ENCODE data around the gene BANF2. TPM values are rescaled to one million over a fixed set of nuclear protein-coding genes. Genes with fewer than 3 reads are reported as not detected.
"Not testable (repeated sequence)": the region's sequence is repeated elsewhere in the genome, so short reads cannot be mapped to it uniquely, and the experiment has no call there.

Gene BANF2
- polyA plus RNA-seq, 1 donor from 2014 or later, result not detected

DNA sequence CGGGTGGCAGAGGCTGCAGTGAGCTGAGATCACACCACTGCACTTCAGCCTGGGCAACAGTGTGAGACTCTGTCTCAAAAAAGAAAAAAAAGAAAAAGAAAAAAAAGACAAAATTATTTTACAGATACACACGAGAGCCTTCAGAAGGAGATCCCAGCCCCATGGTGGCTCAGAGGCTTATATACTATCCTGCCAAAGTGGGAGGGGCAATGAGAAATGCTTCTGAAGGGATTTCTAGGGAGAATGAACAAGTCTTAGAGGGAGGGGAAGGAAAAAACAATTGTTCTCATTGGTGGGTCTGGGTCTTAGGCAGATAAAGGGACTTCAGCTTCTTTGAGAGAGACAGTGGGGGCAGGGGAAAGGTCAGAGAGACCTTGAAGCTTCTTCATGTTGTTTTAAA, 76.8 kb downstream of the BANF2 start:
- Histone ChIP-seq H3K36me3 (ENCODE audit: insufficient read depth, low read length) (no peaks in the 10 kb centered on the region), H3K27me3 (ENCODE audit: insufficient read depth, low read depth, low read length) (no peaks in the 10 kb centered on the region), H3K79me2 (replicated peaks; ENCODE audit: insufficient read depth, low read length) (no peaks in the 10 kb centered on the region), H3K9ac (ENCODE audit: low read length) (no peak overlapping the region), H3K27ac (ENCODE audit: low read length) (no peak overlapping the region), H3K4me2 (ENCODE audit: low read length) (no peak overlapping the region), H4K20me1 (ENCODE audit: insufficient read depth) (no peaks in the 10 kb centered on the region), H3K9me3 (ENCODE audit: low read length) (no peaks in the 10 kb centered on the region), H3F3A (ENCODE audit: insufficient read depth, low read length, poor library complexity, severe bottlenecking) (no peaks in the 10 kb centered on the region), H3K9me2 (ENCODE audit: insufficient read depth, low read length) (no peaks in the 10 kb centered on the region), H3K4me3 (ENCODE audit: low read length) (no peak overlapping the region), H2AFZ (ENCODE audit: low read depth, low read length) (no peak overlapping the region)
- TF ChIP-seq, protein P1, sequence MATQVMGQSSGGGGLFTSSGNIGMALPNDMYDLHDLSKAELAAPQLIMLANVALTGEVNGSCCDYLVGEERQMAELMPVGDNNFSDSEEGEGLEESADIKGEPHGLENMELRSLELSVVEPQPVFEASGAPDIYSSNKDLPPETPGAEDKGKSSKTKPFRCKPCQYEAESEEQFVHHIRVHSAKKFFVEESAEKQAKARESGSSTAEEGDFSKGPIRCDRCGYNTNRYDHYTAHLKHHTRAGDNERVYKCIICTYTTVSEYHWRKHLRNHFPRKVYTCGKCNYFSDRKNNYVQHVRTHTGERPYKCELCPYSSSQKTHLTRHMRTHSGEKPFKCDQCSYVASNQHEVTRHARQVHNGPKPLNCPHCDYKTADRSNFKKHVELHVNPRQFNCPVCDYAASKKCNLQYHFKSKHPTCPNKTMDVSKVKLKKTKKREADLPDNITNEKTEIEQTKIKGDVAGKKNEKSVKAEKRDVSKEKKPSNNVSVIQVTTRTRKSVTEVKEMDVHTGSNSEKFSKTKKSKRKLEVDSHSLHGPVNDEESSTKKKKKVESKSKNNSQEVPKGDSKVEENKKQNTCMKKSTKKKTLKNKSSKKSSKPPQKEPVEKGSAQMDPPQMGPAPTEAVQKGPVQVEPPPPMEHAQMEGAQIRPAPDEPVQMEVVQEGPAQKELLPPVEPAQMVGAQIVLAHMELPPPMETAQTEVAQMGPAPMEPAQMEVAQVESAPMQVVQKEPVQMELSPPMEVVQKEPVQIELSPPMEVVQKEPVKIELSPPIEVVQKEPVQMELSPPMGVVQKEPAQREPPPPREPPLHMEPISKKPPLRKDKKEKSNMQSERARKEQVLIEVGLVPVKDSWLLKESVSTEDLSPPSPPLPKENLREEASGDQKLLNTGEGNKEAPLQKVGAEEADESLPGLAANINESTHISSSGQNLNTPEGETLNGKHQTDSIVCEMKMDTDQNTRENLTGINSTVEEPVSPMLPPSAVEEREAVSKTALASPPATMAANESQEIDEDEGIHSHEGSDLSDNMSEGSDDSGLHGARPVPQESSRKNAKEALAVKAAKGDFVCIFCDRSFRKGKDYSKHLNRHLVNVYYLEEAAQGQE (IDR thresholded peaks at IDR 0.05; ENCODE audit: borderline replicate concordance), result no peak
- TF ChIP-seq EP300 (conservative IDR thresholded peaks at IDR 0.05; ENCODE audit: poor library complexity, severe bottlenecking), result no peak
- no peak for TF ChIP-seq MXI1 (conservative IDR thresholded peaks at IDR 0.05; ENCODE audit: poor library complexity, severe bottlenecking)
- no peak for TF ChIP-seq EZH2 (IDR thresholded peaks at IDR 0.05; ENCODE audit: borderline replicate concordance, insufficient read depth, low read length, poor library complexity, severe bottlenecking)
- no peak for TF ChIP-seq SMC3 (conservative IDR thresholded peaks at IDR 0.05; ENCODE audit: poor library complexity)
- no peak for TF ChIP-seq TAF1 (IDR thresholded peaks at IDR 0.05; ENCODE audit: low read depth)
- TF ChIP-seq RAD21 (conservative IDR thresholded peaks at IDR 0.05), result no peak
- no peak for TF ChIP-seq CTCF (IDR thresholded peaks at IDR 0.05; ENCODE audit: poor library complexity, severe bottlenecking)
- no peak for TF ChIP-seq POLR2AphosphoS5 (IDR thresholded peaks at IDR 0.05)

- not testable (repeated sequence) for H3K9me2 ChIP-seq (ENCODE audit: insufficient read depth, low read length); H3K27ac ChIP-seq (ENCODE audit: low read length); H3K4me3 ChIP-seq (ENCODE audit: low read length); H3K9me3 ChIP-seq (ENCODE audit: low read length); H3F3A ChIP-seq (ENCODE audit: insufficient read depth, low read length, poor library complexity, severe bottlenecking); H3K4me2 ChIP-seq (ENCODE audit: low read length); H3K36me3 ChIP-seq (ENCODE audit: insufficient read depth, low read length); H4K20me1 ChIP-seq (ENCODE audit: insufficient read depth); H3K79me2 ChIP-seq (replicated peaks; ENCODE audit: insufficient read depth, low read length); H3K27me3 ChIP-seq (ENCODE audit: insufficient read depth, low read depth, low read length); H3K9ac ChIP-seq (ENCODE audit: low read length); H2AFZ ChIP-seq (ENCODE audit: low read depth, low read length)
Measured at GRCh38 chr20:17779011-17779410, 79.2 kb downstream of the BANF2 start.

GRCh38 chr20:17782768-17783167, 83.0 kb downstream of the BANF2 start:
- H4K20me1 ChIP-seq (ENCODE audit: insufficient read depth), result no peaks in the 10 kb centered on the region
- H3F3A ChIP-seq (ENCODE audit: insufficient read depth, low read length, poor library complexity, severe bottlenecking), result no peaks in the 10 kb centered on the region
- no peaks in the 10 kb centered on the region for H3K9me3 ChIP-seq (ENCODE audit: low read length)
- H3K27ac ChIP-seq (ENCODE audit: low read length), result no peak overlapping the region
- no peaks in the 10 kb centered on the region for H3K36me3 ChIP-seq (ENCODE audit: insufficient read depth, low read length)
- H3K4me3 ChIP-seq (ENCODE audit: low read length), result no peak overlapping the region
- no peak overlapping the region for H3K9ac ChIP-seq (ENCODE audit: low read length)
- no peaks in the 10 kb centered on the region for H3K27me3 ChIP-seq (ENCODE audit: insufficient read depth, low read depth, low read length)
- H3K4me2 ChIP-seq (ENCODE audit: low read length), result no peak overlapping the region
- no peak overlapping the region for H2AFZ ChIP-seq (ENCODE audit: low read depth, low read length)
- H3K9me2 ChIP-seq (ENCODE audit: insufficient read depth, low read length), result no peaks in the 10 kb centered on the region
- TF ChIP-seq EZH2 (IDR thresholded peaks at IDR 0.05; ENCODE audit: borderline replicate concordance, insufficient read depth, low read length, poor library complexity, severe bottlenecking) (no peak), POLR2AphosphoS5 (IDR thresholded peaks at IDR 0.05) (no peak), MXI1 (conservative IDR thresholded peaks at IDR 0.05; ENCODE audit: poor library complexity, severe bottlenecking) (no peak), EP300 (conservative IDR thresholded peaks at IDR 0.05; ENCODE audit: poor library complexity, severe bottlenecking) (no peak), RAD21 (conservative IDR thresholded peaks at IDR 0.05) (no peak), TAF1 (IDR thresholded peaks at IDR 0.05; ENCODE audit: low read depth) (no peak), CTCF (IDR thresholded peaks at IDR 0.05; ENCODE audit: poor library complexity, severe bottlenecking) (no peak), SMC3 (conservative IDR thresholded peaks at IDR 0.05; ENCODE audit: poor library complexity) (no peak)
- TF ChIP-seq, protein P1 (IDR thresholded peaks at IDR 0.05; ENCODE audit: borderline replicate concordance), result no peak
- H3K79me2 ChIP-seq (replicated peaks; ENCODE audit: insufficient read depth, low read length), result no peaks in the 10 kb centered on the region

Measured in neural cell (in vitro differentiated cells).